Cortex of kidney (tissue), 1 donor: ENCODE results near the gene TMEM233.

Experiments used
- DNase-seq: peaks from one replicate; lab custom pipeline; 2025; lab: John Stamatoyannopoulos, UW

TMEM233 gene

DNA sequence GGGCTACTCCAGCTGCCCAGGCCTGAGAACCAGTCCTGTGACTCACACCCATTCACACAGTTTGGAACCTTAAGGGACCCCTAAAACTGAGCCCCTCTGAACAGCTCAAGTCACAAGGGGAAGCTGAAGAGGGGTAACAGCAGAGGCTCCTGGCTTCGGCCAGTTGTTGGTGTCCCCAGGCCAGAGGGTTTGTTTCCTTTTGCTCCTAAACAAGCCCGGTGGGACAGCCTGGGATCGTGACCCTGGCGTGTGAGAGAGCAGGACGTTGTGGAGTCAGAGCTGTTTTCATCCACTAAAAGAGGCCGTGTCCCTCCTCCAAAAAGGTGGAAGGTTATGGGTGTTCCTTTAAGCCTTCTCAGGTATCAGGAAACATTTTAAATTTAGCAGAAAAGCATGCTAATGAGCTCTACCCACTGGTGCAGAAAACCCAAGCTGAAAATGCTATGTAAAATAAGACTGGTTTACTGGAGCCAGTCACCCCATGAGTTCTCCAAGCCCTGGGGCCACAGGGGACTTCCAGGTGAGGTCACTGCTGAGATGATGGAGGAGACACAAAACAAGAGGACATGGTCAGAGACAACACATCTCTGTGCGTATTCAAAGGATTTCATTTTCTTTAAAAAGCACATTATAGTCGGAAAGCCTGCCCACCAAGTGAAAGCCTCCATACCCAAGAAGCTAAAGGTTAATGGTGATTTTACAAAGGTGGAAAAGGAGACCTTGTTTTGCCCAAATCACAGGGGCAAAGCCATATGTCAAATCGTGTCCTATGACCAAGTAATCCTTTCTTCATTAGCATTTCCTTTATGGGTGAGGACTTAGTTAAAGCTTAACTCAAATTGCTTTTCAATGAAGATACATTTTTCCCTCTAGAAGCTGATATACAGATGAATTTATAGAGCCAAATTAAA, 88.4 kb downstream of the TMEM233 start:
- no peak for DNase-seq

- no peak for DNase-seq
Observed at GRCh38 chr12:119682639-119683252, 89.2 kb downstream of the TMEM233 start.

- DNase-seq: no peak
Observed at GRCh38 chr12:119683413-119683812, 89.8 kb downstream of the TMEM233 start.

GRCh38 chr12:119683816-119684215, 90.2 kb downstream of the TMEM233 start:
- no peak for DNase-seq

GRCh38 chr12:119684711-119685369, 91.3 kb downstream of the TMEM233 start:
- DNase-seq: no peak

GRCh38 chr12:119685375-119685774, 91.8 kb downstream of the TMEM233 start:
- DNase-seq: no peak

GRCh38 chr12:119686355-119686754, 92.8 kb downstream of the TMEM233 start:
- no peak for DNase-seq

GRCh38 chr12:119686776-119687175, 93.2 kb downstream of the TMEM233 start:
- DNase-seq: no peak

- DNase-seq: no peak
Observed at GRCh38 chr12:119687406-119687805, 93.8 kb downstream of the TMEM233 start.

DNA sequence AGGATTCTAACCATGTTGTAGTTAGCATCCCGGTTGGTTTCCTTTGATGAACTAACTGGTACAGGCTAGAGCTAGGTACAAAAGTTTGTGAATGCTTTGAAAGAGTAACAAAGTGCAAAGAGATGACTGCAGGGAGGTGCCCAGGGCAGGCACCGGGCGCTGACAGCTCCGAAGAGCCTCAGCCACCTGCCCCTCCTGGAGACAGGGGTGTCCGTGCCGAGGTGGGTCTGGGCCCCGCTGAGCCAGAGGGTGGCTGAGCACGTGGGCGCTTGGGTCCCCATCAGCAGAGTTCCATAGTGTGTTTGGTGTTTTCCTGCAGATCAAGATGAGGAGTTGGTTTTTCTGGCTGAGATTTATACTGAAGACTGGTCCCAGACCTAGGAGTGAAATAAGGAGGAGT, 94.3 kb downstream of the TMEM233 start:
- no peak for DNase-seq

- no peak for DNase-seq
Observed at GRCh38 chr12:119689935-119690500, 96.4 kb downstream of the TMEM233 start.

DNA sequence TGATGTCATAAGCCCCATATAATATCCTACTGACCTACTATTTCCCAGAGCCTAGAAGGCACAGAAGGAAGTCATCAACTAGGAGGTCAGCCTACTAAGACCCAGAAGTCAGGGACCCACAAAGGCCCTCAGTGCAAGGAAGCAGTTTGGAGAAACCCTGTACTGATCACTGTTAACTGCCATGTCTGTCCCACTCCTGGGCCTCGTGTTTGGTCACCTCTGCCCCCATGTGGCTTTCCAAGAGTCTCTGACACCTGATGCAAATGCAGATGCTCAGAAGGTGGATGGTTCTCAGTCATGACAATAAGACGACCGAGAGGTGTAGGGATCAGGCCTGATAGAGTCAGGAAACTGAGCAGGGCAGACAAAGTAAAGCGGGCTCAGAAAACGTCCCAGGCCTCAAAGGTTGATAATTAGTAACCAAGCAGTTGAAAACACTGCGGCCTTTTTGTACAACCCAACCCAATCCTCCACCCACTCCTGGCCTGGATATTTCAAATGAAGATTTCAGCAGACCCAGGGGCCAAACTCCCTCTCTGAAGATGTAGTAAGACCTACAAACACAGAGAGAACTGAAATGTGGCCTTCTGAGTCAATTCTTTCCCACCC, 97.7 kb downstream of the TMEM233 start:
- no peak for DNase-seq

DNA sequence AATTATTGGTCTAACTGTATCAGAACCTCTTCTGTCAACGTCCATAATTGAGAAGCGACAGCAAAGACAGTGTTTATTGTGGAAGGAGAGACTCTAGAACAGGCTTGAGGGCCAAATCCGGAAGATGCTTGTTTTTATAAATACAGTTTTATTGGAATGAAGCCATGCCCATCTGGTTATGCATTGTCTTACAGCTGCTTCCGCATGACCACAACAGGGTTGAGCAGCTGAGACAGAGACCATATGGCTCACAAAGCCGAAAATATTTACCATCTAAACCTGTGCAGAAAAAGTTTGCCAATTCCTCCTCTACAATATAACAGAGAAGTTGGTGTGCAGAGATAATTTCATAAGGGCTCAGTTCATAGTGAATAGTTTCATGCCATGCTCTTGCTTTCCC, 98.8 kb downstream of the TMEM233 start:
- DNase-seq: no peak
